Keratinocyte (primary cell): ENCODE results near the gene MAZ. TPM values are rescaled to one million over a fixed set of nuclear protein-coding genes. Genes with fewer than 3 reads are reported as not detected.

Experiments
- DNase-seq: peaks from one replicate; pipeline ENCODE4 v3.0.0-alpha.2; 2011; ENCODE audit warnings: low read depth, missing footprints, low spot score
- FAIRE-seq: peaks from 2 replicates; lab custom pipeline; 2011; peaks lifted over from hg19 to GRCh38; lab: Jason Lieb, UNC
- H2AFZ ChIP-seq: 2 replicates; pipeline ENCODE4 v1.6.0; 2012; ENCODE audit warnings: low read length, control low read depth, inconsistent platforms; ENCODE audit not compliant: control insufficient read depth
- H3K27ac ChIP-seq: 2 replicates; pipeline ENCODE4 v1.5.1; 2011; ENCODE audit warnings: low read length; ENCODE audit not compliant: control insufficient read depth, insufficient read depth
- H3K27me3 ChIP-seq: 3 replicates; pipeline ENCODE4 v1.6.0; 2011; ENCODE audit warnings: low read length; ENCODE audit not compliant: control insufficient read depth, insufficient read depth; ENCODE audit errors: extremely low read depth
- H3K36me3 ChIP-seq, 2 experiments: 2 replicates in 1 of 2; 3 replicates in 1 of 2; pipeline ENCODE4 v1.5.1; 2011; ENCODE audit warnings: low read length in 2 of 2, mild to moderate bottlenecking in 1 of 2; ENCODE audit not compliant: control insufficient read depth in 2 of 2, insufficient read depth in 2 of 2; ENCODE audit errors: extremely low read depth in 1 of 2
- H3K4me1 ChIP-seq: 3 replicates; pipeline ENCODE4 v1.5.1; 2011; ENCODE audit warnings: low read length; ENCODE audit not compliant: control insufficient read depth, insufficient read depth; ENCODE audit errors: extremely low read depth
- H3K4me2 ChIP-seq: 3 replicates; pipeline ENCODE4 v1.6.0; 2011; ENCODE audit warnings: low read depth, low read length; ENCODE audit not compliant: control insufficient read depth, insufficient read depth; ENCODE audit errors: extremely low read depth
- H3K4me3 ChIP-seq, 3 experiments: fragments of 200-600 bp in 1 of 3; sonication (generic) in 1 of 3; 2 replicates in 2 of 3; 3 replicates in 1 of 3; pipeline ENCODE4 v1.5.1; 2011 to 2016; ENCODE audit warnings: low read length in 3 of 3, mild to moderate bottlenecking in 3 of 3, control low read depth in 2 of 3, inconsistent platforms in 1 of 3, low read depth in 1 of 3, mixed read lengths in 1 of 3, mixed run types in 1 of 3, moderate library complexity in 1 of 3; ENCODE audit not compliant: control insufficient read depth in 2 of 3, insufficient read depth in 2 of 3; ENCODE audit errors: extremely low read depth in 1 of 3
- H3K79me2 ChIP-seq: 2 replicates; pipeline ENCODE4 v1.6.0; 2012; ENCODE audit warnings: low read length; ENCODE audit not compliant: control insufficient read depth, insufficient read depth
- H3K9ac ChIP-seq: 3 replicates; pipeline ENCODE4 v1.6.0; 2011; ENCODE audit warnings: low read length; ENCODE audit not compliant: control insufficient read depth, insufficient read depth; ENCODE audit errors: extremely low read depth
- H3K9me1 ChIP-seq: 3 replicates; pipeline ENCODE4 v1.6.0; 2011; ENCODE audit warnings: low read length; ENCODE audit not compliant: control insufficient read depth, insufficient read depth; ENCODE audit errors: extremely low read depth
- H3K9me3 ChIP-seq: 2 replicates; pipeline ENCODE4 v1.5.1; 2012; ENCODE audit warnings: low read depth, low read length; ENCODE audit not compliant: control insufficient read depth
- H4K20me1 ChIP-seq: 3 replicates; pipeline ENCODE4 v1.6.0; 2011; ENCODE audit warnings: low read length; ENCODE audit not compliant: control insufficient read depth, insufficient read depth; ENCODE audit errors: extremely low read depth
- CTCF ChIP-seq, 3 experiments: IDR thresholded peaks in 1 of 3; conservative IDR thresholded peaks in 1 of 3; optimal IDR thresholded peaks in 1 of 3; 2 replicates in 2 of 3; 3 replicates in 1 of 3; pipeline versions ENCODE3 to v1.5.1; 2011; ENCODE audit warnings: low read length in 3 of 3, mild to moderate bottlenecking in 3 of 3, moderate library complexity in 2 of 3, control low read depth in 1 of 3, inconsistent platforms in 1 of 3; ENCODE audit not compliant: insufficient read depth in 2 of 3; ENCODE audit errors: extremely low read depth in 1 of 3
- EZH2 ChIP-seq: IDR thresholded peaks from one replicate; pipeline ENCODE4 v1.6.1; 2012; ENCODE audit warnings: inconsistent platforms, mild to moderate bottlenecking, low read length, moderate library complexity
- dilution Hi-C: fragments of 300-500 bp; cut with MboI; formaldehyde crosslinking; loops from one replicate; pipeline ENCODE4 v1.7.0; 2020; ENCODE audit warnings: low sequenced_read_pairs; ENCODE audit not compliant: extremely low pct_ligation_motif_present
- polyA plus RNA-seq, 5 experiments: library from polyadenylated mRNA; depleted of rRNA in 3 of 5; stranded (reverse) in 3 of 5; stranded (forward) in 1 of 5; unstranded in 1 of 5; fragments of >200 nt; gene quantifications; 1 replicate in 1 of 5; 2 replicates in 3 of 5; 3 replicates in 1 of 5; pipeline versions ENCODE4 v1.2.1 to v1.2.3, GENCODE V29; 2011 to 2012; ENCODE audit warnings: missing spikeins in 2 of 5, low read depth in 1 of 5, low replicate concordance in 1 of 5

Gene MAZ
- polyA plus RNA-seq, 1 donor (not counting 4 experiments of a cell fraction or from before 2014, with no cell fraction given): 48.5 TPM

- DNase-seq (no peak), FAIRE-seq (no peak)
- H2AFZ ChIP-seq: peak overlapping the region; percentile 83
- no peaks in the 10 kb centered on the region for H3K9me3 ChIP-seq
- H3K27ac ChIP-seq: peak overlapping the region; percentile 83
- peak overlapping the region; percentile 88 for H3K9ac ChIP-seq
- H3K27me3 ChIP-seq: peaks cover 15% of the 10 kb centered on the region
- peaks cover 41% of the 10 kb centered on the region for H3K4me1 ChIP-seq
- H3K9me1 ChIP-seq: peaks cover 2% of the 10 kb centered on the region
- H4K20me1 ChIP-seq: no peaks in the 10 kb centered on the region
- dilution Hi-C loops: no loop called here
- H3K4me2 ChIP-seq: peak overlapping the region; percentile 84
- H3K36me3 ChIP-seq: peaks cover 2 to 10% of the 10 kb centered on the region in 2 experiments
- H3K4me3 ChIP-seq: peak overlapping the region; percentile 81 to 88 (median 87)
- H3K79me2 ChIP-seq: peaks cover 20% of the 10 kb centered on the region
- TF ChIP-seq CTCF (optimal IDR thresholded peaks at IDR 0.05 in 1 of 3, IDR thresholded peaks at IDR 0.05 in 1 of 3, conservative IDR thresholded peaks at IDR 0.05 in 1 of 3; ENCODE audit: extremely low read depth in 1 of 3, insufficient read depth in 2 of 3, low read length in 3 of 3) (no peak), EZH2 (no peak)
Observed at GRCh38 chr16:29815032-29815721, 8.8 kb downstream of the MAZ start.

DNA sequence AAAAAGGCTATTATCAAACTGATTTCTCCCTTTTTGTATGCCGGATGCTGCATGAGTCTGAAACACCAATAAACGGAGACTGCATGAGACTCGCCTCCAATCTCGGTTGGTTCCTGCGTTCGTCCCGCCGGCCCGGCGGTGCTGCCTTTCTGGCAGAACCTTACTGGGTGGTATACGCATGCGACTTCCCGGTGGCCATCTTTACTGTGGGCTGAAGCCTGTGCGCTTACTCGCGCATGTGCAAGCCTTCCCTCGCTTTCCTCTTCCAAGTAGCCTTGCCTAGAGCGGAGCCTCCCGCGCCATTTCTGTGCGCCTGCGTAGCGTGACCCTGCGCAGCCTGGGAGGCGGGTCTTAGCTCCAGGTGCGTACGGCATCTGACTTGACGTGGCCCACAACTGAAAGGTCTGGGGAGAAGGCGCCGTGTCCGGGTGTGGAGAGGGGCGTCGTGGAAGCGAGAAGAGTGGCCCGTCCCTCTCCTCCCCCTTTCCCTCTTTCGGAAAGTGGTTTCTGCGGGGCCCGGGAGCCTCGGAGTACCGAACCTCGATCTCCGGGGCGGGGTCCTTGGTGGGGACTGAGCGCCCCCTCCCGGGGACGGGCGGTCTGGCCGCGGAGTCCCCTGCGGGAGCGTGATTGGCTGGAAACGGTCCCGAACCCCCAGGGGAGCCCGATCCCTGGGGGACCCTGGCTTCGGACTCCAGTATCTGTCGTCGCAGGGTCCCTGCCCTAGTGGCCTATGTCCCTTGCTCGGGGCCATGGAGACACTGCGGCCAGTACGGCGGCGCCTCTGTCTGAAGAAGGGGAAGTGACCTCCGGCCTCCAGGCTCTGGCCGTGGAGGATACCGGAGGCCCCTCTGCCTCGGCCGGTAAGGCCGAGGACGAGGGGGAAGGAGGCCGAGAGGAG lies 9.7 kb downstream of the MAZ start, which contains the start of gene PAGR1:
Gene PAGR1, plus strand, starts transcription at position 360 of the 901 bp plus-strand sequence. Its CDS starts 374 bp downstream, at position 734.
- peak; percentile 96 for DNase-seq
- TF ChIP-seq CTCF (optimal IDR thresholded peaks at IDR 0.05 in 1 of 3, IDR thresholded peaks at IDR 0.05 in 1 of 3, conservative IDR thresholded peaks at IDR 0.05 in 1 of 3; ENCODE audit: extremely low read depth in 1 of 3, insufficient read depth in 2 of 3, low read length in 3 of 3) (peak; percentile 74 to 98 (median 77)), EZH2 (no peak)
- peaks cover 15% of the 10 kb centered on the region for H3K27me3 ChIP-seq
- H3K4me2 ChIP-seq: peak within 1 kb of the TSS; percentile 84
- FAIRE-seq: no peak
- H3K27ac ChIP-seq: peak within 1 kb of the TSS; percentile 83
- H3K9me3 ChIP-seq: no peaks in the 10 kb centered on the region
- peaks cover 27% of the 10 kb centered on the region for H3K79me2 ChIP-seq
- peaks cover 37% of the 10 kb centered on the region for H3K4me1 ChIP-seq
- dilution Hi-C loops: no loop called here
- H3K36me3 ChIP-seq: peaks cover 0 to 10% of the 10 kb centered on the region in 2 experiments
- no peaks in the 10 kb centered on the region for H4K20me1 ChIP-seq
- H3K9me1 ChIP-seq: no peaks in the 10 kb centered on the region
- H3K9ac ChIP-seq: peak within 1 kb of the TSS; percentile 88
- H3K4me3 ChIP-seq: peak within 1 kb of the TSS; percentile 81 to 88 (median 87)
- peak within 1 kb of the TSS; percentile 90 for H2AFZ ChIP-seq
